ENCODE measurements around the gene LGI2.
A peak's percentile ranks its signal among the peaks of the same experiment; 100 is the strongest.

GRCh38 chr4:24999392-25000089 lies 31.2 kb downstream of the LGI2 start:
- no peak for TF ChIP-seq POLR2A (IDR thresholded peaks at IDR 0.05; ENCODE audit: low read depth)
- TF ChIP-seq CTCF (IDR thresholded peaks at IDR 0.05) = no peak
- peak; percentile 37 to 64 for TF ChIP-seq POLR2AphosphoS5 (IDR thresholded peaks at IDR 0.05)
- no peak for TF ChIP-seq EP300 (IDR thresholded peaks at IDR 0.05)

Data from esophagus muscularis mucosa (tissue), 4 donors.